NCI-H2107 treated with DMSO at 0.1 percent for 48 hours (cell line): ENCODE data around the gene ATG2B.

Experiments
- DNase-seq: peaks from one replicate; lab custom pipeline; 2025; ENCODE audit not compliant: unreplicated experiment; lab: John Stamatoyannopoulos, UW

Gene ATG2B

GRCh38 chr14:96229315-96229714 lies 133.8 kb downstream of the ATG2B start:
- no peak for DNase-seq
